GM12874 (cell line): Measurements from ENCODE around the gene RGP1.

Source experiments
- TF ChIP-seq, protein P1 (sequence below): IDR thresholded peaks from 2 replicates; pipeline ENCODE4 v1.5.1; 2011; ENCODE audit warnings: low read depth, mild to moderate bottlenecking, control low read depth, low read length, moderate library complexity; ENCODE audit not compliant: insufficient read depth

The RGP1 gene

GRCh38 chr9:35725362-35725761, 23.7 kb upstream of the RGP1 start:
- TF ChIP-seq, protein P1, sequence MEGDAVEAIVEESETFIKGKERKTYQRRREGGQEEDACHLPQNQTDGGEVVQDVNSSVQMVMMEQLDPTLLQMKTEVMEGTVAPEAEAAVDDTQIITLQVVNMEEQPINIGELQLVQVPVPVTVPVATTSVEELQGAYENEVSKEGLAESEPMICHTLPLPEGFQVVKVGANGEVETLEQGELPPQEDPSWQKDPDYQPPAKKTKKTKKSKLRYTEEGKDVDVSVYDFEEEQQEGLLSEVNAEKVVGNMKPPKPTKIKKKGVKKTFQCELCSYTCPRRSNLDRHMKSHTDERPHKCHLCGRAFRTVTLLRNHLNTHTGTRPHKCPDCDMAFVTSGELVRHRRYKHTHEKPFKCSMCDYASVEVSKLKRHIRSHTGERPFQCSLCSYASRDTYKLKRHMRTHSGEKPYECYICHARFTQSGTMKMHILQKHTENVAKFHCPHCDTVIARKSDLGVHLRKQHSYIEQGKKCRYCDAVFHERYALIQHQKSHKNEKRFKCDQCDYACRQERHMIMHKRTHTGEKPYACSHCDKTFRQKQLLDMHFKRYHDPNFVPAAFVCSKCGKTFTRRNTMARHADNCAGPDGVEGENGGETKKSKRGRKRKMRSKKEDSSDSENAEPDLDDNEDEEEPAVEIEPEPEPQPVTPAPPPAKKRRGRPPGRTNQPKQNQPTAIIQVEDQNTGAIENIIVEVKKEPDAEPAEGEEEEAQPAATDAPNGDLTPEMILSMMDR, result no peak

DNA sequence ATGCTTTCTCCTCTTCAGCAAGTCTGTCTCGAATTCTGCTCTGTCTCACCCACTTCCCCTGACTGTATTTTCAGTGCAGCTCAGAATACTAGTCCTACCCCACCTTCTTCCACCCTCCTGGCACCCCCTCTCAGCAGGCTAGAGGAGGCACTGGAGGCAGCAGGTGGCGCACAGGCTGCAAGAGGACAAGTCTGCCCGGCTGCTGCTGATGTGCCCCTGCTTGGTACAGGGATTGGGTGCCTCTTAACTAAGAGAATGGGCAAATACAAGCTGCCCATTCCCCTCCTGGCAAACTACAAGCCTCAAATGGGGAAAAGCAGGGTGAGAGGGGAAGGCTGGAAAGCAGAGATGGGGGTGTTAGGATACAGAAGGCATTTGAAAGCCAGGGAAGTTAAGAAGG, 22.2 kb upstream of the RGP1 start:
- TF ChIP-seq, protein P1, result peak; percentile 31; the same call in 1 of the 2 replicates

GRCh38 chr9:35727676-35728040, 21.4 kb upstream of the RGP1 start:
- TF ChIP-seq, protein P1, result no peak

DNA sequence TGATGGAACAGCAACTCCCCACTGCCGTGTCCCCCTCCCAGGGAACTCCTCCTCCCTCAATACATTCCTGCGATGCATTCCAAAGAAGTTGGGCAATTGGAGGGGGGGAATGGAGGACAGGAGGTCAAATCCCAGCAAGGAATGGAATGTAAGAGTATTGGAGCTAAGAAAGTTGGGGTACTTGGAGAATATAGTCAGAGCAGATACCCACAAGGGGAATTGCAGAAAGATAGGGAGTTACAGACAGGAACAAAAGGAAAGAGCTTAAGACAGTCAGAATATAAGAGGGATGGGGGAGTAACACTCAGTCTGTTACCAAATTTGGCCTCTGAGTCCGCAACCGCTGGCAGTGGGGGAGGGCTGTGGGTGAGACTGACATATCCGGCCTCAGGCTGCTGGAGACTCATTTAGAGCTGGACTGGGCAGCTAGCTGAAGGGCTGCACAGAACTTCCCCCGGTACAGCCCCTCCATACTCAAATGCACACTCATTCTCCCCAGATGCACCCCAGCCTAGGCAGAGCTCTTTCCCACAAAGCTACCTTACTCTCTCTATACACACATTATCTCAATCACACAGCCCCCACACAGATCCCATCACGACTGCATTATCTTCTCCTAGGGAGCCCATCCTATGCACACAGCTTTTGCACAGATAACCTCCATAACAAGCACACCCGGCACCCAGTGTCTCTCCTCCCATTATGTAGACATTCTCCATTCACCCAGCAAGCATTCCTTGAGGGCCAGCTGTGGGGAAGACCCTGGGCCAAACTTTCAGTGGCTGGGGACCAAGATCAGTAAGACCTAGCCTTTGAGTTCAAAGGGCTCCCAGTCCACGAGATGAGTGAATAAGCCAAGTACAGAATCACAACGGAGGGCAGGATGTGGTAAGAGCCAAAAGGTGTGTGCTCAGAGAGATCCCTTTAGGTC, 20.8 kb upstream of the RGP1 start:
- TF ChIP-seq, protein P1, result no peak

- TF ChIP-seq, protein P1, result no peak
Observed at GRCh38 chr9:35729101-35729500, 20.0 kb upstream of the RGP1 start.

DNA sequence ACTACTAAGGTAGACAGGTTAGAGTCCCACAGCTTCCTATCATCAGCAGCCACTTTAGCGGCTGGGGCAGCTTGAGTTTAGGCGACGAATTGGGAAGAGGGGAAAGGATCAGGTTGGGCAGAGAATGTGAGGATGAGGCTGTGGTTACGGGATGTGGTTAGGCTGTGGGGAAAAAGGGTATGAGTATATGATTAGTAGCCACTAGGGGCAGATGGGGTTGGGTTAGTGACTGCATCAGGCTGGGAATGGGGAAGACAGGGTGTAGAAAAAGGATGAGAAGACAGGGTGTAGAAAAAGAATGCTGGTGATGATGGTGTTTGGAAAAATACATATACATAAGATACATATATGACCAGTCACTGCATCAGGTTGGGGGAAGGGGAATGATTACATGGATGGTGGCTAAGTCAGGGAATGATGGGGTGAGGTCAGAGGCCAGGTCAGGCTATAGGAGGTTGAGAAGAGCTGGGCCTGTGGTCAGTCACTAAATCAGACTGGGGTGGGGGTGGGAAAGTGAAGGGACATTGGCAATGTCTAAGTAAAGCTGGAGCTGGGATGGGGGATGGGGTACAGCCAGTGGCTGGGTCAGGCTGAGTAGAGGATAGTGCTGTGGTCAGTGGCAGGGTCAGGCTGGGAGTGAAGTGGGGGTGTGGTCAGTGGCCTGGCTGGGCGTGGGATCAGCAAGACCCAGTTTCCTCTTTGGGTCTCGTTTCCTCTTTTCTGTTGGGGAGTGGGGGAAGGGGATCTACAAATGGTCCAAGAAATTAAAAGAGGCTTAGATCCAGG, 19.2 kb upstream of the RGP1 start:
- TF ChIP-seq, protein P1, result peak; percentile 63

DNA sequence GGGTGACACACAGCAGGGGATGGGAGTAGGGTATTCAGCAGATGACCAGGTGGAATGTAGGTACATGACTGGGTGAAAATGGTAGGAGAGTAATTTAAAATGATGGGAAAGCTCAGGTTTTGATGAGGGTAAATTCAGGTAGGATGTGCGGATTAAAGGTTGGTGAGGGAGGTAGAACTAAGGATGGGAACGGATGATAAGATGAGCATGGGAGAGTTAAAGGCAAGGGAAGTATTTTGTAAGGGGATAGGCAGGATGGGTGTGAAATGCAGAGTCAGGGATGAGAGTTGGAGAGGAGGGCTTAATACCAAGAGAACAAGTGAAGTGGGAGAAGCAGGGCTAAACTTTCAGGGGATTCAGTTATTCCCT, 18.6 kb upstream of the RGP1 start:
- TF ChIP-seq, protein P1, result no peak
